Heart left ventricle (tissue), 13 donors: Measurements from ENCODE around the gene MTCP1.

Experiments used
- POLR2A ChIP-seq, 2 donors: fragments of 450-650 bp; IDR thresholded peaks; one replicate each; pipeline ENCODE4 v1.6.1; 2017; ENCODE audit warnings: antibody characterized with exemption in 2 of 2, mild to moderate bottlenecking in 2 of 2, moderate library complexity in 2 of 2
- TF ChIP-seq, protein P1 (sequence below), 12 donors: fragments of 200-600 bp; sonication (generic) in 4 of 12; IDR thresholded peaks; one replicate each; pipeline versions ENCODE4 v1.5.0 to v1.8.0; 2018 to 2022; ENCODE audit warnings: antibody characterized with exemption in 12 of 12, mild to moderate bottlenecking in 5 of 12
- donor health status: ischemic (EF 13 %, LVEDD 7.1; RV severe dilation, severe dysfunction).
- donor health status: DM: no; HTN: yes; CAD: no.
- donor health status: DM: no; HTN: no; CAD: no.
- donor health status: ischemic (EF 25% LVEDD 6.9; RV normal size, moderate dysfunction).
- donor health status: ischemic (EF 25% LVEDD 5.7; RV mildly dilated, moderate dysfunction).
- donor health status: ischemic (EF 35%, LVEDD 5.7; RV mildly dilated, moderate dysfunction).
- donor health status: nonischemic (EF 11% LVEDD 7.7; RV severe dilation, severe dysfunction).
- donor health status: DM: yes; HTN: yes; CAD: no.
- donor health status: PGD.
- donor health status: ischemic (EF 29% LVEDD 5.4; RV normal size, mild dysfunction).
- donor health status: nonischemic (EF 23%, LVEDD 6.1; RV moderate dilation, normal function).

DNA sequence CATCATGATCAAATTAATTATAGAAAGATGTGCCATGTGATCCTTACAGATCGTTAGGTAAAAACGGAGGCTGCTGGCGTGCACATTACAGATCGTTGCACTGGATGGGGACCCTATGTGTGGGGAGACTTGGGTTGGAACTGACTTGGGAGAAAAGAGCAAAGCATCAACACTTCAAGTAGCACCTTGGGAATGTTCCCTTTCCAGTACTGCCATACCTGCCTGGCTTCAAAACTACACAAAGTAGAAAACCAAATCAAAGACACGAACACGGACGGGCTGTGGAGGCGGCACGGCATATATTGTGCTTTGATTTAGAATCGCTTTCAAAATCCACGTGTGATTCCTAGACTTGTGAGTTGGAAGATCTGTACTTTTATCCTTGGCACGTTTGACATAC is 898 bp downstream of the MTCP1 start:
- TF ChIP-seq, protein P1, sequence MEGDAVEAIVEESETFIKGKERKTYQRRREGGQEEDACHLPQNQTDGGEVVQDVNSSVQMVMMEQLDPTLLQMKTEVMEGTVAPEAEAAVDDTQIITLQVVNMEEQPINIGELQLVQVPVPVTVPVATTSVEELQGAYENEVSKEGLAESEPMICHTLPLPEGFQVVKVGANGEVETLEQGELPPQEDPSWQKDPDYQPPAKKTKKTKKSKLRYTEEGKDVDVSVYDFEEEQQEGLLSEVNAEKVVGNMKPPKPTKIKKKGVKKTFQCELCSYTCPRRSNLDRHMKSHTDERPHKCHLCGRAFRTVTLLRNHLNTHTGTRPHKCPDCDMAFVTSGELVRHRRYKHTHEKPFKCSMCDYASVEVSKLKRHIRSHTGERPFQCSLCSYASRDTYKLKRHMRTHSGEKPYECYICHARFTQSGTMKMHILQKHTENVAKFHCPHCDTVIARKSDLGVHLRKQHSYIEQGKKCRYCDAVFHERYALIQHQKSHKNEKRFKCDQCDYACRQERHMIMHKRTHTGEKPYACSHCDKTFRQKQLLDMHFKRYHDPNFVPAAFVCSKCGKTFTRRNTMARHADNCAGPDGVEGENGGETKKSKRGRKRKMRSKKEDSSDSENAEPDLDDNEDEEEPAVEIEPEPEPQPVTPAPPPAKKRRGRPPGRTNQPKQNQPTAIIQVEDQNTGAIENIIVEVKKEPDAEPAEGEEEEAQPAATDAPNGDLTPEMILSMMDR (IDR thresholded peaks at IDR 0.05): no peak
- TF ChIP-seq POLR2A (IDR thresholded peaks at IDR 0.05): no peak
